ENCODE data around the gene GALNT6. TPM values are rescaled to one million over a fixed set of nuclear protein-coding genes. Genes with fewer than 3 reads are reported as not detected.
A peak's percentile ranks its signal among the peaks of the same experiment; 100 is the strongest.

GALNT6 gene
- total and polyA plus RNA-seq, 9 of the 15 experiments (the other 6 are each of a cell fraction or from before 2014, with no cell fraction given), result 1.5 to 8.6 (median 5.1) TPM

- no peak for TF ChIP-seq ETS1 (conservative IDR thresholded peaks at IDR 0.05; ENCODE audit: control insufficient read depth, low read depth, low read length)
- TF ChIP-seq ADNP (tag; IDR thresholded peaks at IDR 0.05), result no peak
- peak; percentile 67; the same call in 1 of the 2 replicates for TF ChIP-seq MAFF (IDR thresholded peaks at IDR 0.05; ENCODE audit: low read length)
- no peak for TF ChIP-seq HNRNPLL (IDR thresholded peaks at IDR 0.05; ENCODE audit: low read depth, low read length, poor library complexity, severe bottlenecking)
- TF ChIP-seq, protein P1, sequence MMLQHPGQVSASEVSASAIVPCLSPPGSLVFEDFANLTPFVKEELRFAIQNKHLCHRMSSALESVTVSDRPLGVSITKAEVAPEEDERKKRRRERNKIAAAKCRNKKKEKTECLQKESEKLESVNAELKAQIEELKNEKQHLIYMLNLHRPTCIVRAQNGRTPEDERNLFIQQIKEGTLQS (IDR thresholded peaks at IDR 0.05), result no peak
- TF ChIP-seq, protein P1 (CRISPR knock-in tag; conservative IDR thresholded peaks at IDR 0.05), result 0 out of 2 replicates have a peak, but pooled peaks have one; percentile 22
- TF ChIP-seq CEBPB (tag; IDR thresholded peaks at IDR 0.05), result peak; percentile 92
- no peak for TF ChIP-seq ARHGAP35 (IDR thresholded peaks at IDR 0.05; ENCODE audit: partially characterized antibody)
- TF ChIP-seq, protein P2, sequence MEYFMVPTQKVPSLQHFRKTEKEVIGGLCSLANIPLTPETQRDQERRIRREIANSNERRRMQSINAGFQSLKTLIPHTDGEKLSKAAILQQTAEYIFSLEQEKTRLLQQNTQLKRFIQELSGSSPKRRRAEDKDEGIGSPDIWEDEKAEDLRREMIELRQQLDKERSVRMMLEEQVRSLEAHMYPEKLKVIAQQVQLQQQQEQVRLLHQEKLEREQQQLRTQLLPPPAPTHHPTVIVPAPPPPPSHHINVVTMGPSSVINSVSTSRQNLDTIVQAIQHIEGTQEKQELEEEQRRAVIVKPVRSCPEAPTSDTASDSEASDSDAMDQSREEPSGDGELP (CRISPR knock-in tag; IDR thresholded peaks at IDR 0.05; ENCODE audit: borderline replicate concordance), result peak; percentile 67; the same call in 1 of the 2 replicates
- TF ChIP-seq FOS (IDR thresholded peaks at IDR 0.05; ENCODE audit: extremely low read depth, insufficient read length), result no peak
- no peak for TF ChIP-seq MTF1 (CRISPR knock-in tag; IDR thresholded peaks at IDR 0.05; ENCODE audit: borderline replicate concordance)
- TF ChIP-seq, protein P3, sequence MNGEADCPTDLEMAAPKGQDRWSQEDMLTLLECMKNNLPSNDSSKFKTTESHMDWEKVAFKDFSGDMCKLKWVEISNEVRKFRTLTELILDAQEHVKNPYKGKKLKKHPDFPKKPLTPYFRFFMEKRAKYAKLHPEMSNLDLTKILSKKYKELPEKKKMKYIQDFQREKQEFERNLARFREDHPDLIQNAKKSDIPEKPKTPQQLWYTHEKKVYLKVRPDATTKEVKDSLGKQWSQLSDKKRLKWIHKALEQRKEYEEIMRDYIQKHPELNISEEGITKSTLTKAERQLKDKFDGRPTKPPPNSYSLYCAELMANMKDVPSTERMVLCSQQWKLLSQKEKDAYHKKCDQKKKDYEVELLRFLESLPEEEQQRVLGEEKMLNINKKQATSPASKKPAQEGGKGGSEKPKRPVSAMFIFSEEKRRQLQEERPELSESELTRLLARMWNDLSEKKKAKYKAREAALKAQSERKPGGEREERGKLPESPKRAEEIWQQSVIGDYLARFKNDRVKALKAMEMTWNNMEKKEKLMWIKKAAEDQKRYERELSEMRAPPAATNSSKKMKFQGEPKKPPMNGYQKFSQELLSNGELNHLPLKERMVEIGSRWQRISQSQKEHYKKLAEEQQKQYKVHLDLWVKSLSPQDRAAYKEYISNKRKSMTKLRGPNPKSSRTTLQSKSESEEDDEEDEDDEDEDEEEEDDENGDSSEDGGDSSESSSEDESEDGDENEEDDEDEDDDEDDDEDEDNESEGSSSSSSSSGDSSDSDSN (IDR thresholded peaks at IDR 0.05; ENCODE audit: borderline replicate concordance in 1 of 2, low read depth in 2 of 2, low read length in 2 of 2), result 0 out of 4 replicates have a peak, but pooled peaks of 1 of the 2 experiments have one; percentile 38
- TF ChIP-seq ZNF197 (CRISPR knock-in tag; IDR thresholded peaks at IDR 0.05; ENCODE audit: low read depth), result no peak
- TF ChIP-seq ZNF232 (CRISPR knock-in tag; IDR thresholded peaks at IDR 0.05), result no peak
- TF ChIP-seq, protein P4, sequence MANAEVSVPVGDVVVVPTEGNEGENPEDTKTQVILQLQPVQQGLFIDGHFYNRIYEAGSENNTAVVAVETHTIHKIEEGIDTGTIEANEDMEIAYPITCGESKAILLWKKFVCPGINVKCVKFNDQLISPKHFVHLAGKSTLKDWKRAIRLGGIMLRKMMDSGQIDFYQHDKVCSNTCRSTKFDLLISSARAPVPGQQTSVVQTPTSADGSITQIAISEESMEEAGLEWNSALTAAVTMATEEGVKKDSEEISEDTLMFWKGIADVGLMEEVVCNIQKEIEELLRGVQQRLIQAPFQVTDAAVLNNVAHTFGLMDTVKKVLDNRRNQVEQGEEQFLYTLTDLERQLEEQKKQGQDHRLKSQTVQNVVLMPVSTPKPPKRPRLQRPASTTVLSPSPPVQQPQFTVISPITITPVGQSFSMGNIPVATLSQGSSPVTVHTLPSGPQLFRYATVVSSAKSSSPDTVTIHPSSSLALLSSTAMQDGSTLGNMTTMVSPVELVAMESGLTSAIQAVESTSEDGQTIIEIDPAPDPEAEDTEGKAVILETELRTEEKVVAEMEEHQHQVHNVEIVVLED (CRISPR knock-in tag; IDR thresholded peaks at IDR 0.05), result no peak
- TF ChIP-seq CSDE1 (IDR thresholded peaks at IDR 0.05), result no peak
Observed at GRCh38 chr12:51388069-51388799, 3.0 kb downstream of the GALNT6 start (continued).
